GM21786 (cell line): ENCODE measurements around the gene PKN1.
"Not testable (repeated sequence)": the region's sequence is repeated elsewhere in the genome, so short reads cannot be mapped to it uniquely, and the experiment has no call there.

Experiments used
- ATAC-seq: cut with Tn5 transposase; IDR thresholded peaks from one replicate; pipeline ENCODE4 v1.9.1; 2021; ENCODE audit not compliant: unreplicated experiment

Gene PKN1

GRCh38 chr19:14480700-14481079, 47.6 kb downstream of the PKN1 start:
- no peak for ATAC-seq

GRCh38 chr19:14482172-14482941, 49.3 kb downstream of the PKN1 start:
- ATAC-seq = no peak

- ATAC-seq = no peak
Measured at GRCh38 chr19:14487370-14488125, 54.4 kb downstream of the PKN1 start.

- no peak for ATAC-seq
Measured at GRCh38 chr19:14492756-14493337, 59.7 kb downstream of the PKN1 start.

GRCh38 chr19:14494411-14494810, 61.3 kb downstream of the PKN1 start:
- no peak for ATAC-seq

GRCh38 chr19:14494910-14495671, 62.0 kb downstream of the PKN1 start:
- no peak for ATAC-seq

GRCh38 chr19:14495672-14496028, 62.5 kb downstream of the PKN1 start:
- ATAC-seq = no peak

GRCh38 chr19:14496029-14496833, 63.1 kb downstream of the PKN1 start, which contains the start of gene GIPC1:
Gene GIPC1 (minus strand): TSS chr19:14496127. CDS start chr19:14482976, 13,151 bp downstream.
- ATAC-seq = no peak

- ATAC-seq = no peak
Measured at GRCh38 chr19:14496834-14497227, 63.7 kb downstream of the PKN1 start.

GRCh38 chr19:14497228-14497921, 64.3 kb downstream of the PKN1 start:
- no peak for ATAC-seq

GRCh38 chr19:14502334-14503092, 69.4 kb downstream of the PKN1 start:
- no peak for ATAC-seq

GRCh38 chr19:14503285-14503684, 70.2 kb downstream of the PKN1 start:
- ATAC-seq = no peak

- ATAC-seq = not testable (repeated sequence)
Measured at GRCh38 chr19:14504575-14504974, 71.5 kb downstream of the PKN1 start.

- ATAC-seq = no peak
Measured at GRCh38 chr19:14505488-14506239, 72.6 kb downstream of the PKN1 start.

- ATAC-seq = no peak
Measured at GRCh38 chr19:14507704-14508542, 74.8 kb downstream of the PKN1 start.

GRCh38 chr19:14510311-14511228, 77.5 kb downstream of the PKN1 start:
- no peak for ATAC-seq

GRCh38 chr19:14511229-14511593, 78.1 kb downstream of the PKN1 start:
- ATAC-seq = no peak
